Panc1 (cell line): ENCODE results near the gene TNFAIP8L3. TPM values are rescaled to one million over a fixed set of nuclear protein-coding genes. Genes with fewer than 3 reads are reported as not detected.

ENCODE experiments used
- ATAC-seq: fragments of 200-7000 bp; cut with Tn5 transposase; 2 replicates; pipeline ENCODE4 v1.9.1; 2020; ENCODE audit warnings: mild to moderate bottlenecking, moderate library complexity
- BruUV-seq: library from RNA; stranded (reverse); fragments of 400-500 nt; replicated peaks from 2 replicates; lab custom pipeline; 2021; lab: Mats Ljungman, UMichigan
- CTCF ChIA-PET: fragments of 300-600 bp; sonication (Branson Sonifier 250); formaldehyde crosslinking; loops from one replicate; lab custom pipeline; 2022; ENCODE audit warnings: antibody characterized with exemption; lab: Charles Lee
- POLR2A ChIA-PET: fragments of 300-600 bp; sonication (Branson Sonifier 250); formaldehyde crosslinking; loops from one replicate; lab custom pipeline; 2022; ENCODE audit warnings: antibody characterized with exemption; lab: Charles Lee
- DNase-seq: peaks from one replicate; pipeline ENCODE4 v3.0.0-alpha.2; 2010; ENCODE audit warnings: low read depth, low spot score
- H3K27ac ChIP-seq: 2 replicates; pipeline ENCODE4 v1.5.1; 2011; ENCODE audit warnings: mild to moderate bottlenecking, low read length, inconsistent platforms
- H3K27me3 ChIP-seq: fragments of 200-500 bp; sonication (Bioruptor generic); 2 replicates; pipeline ENCODE4 v1.6.0; 2014; ENCODE audit warnings: low read length, inconsistent platforms; ENCODE audit not compliant: control insufficient read depth, insufficient read depth
- H3K36me3 ChIP-seq: fragments of 200-500 bp; sonication (Bioruptor generic); 2 replicates; pipeline ENCODE4 v1.5.1; 2014; ENCODE audit warnings: inconsistent platforms, mild to moderate bottlenecking, low read length, moderate library complexity; ENCODE audit not compliant: control insufficient read depth, insufficient read depth
- H3K4me1 ChIP-seq: 2 replicates; pipeline ENCODE4 v1.5.1; 2011; ENCODE audit warnings: inconsistent platforms, mild to moderate bottlenecking, low read length, moderate library complexity; ENCODE audit not compliant: control insufficient read depth, insufficient read depth
- H3K4me3 ChIP-seq, 2 experiments: 2 replicates each; pipeline ENCODE4 v1.5.1; 2011 to 2012; ENCODE audit warnings: low read depth in 2 of 2, low read length in 2 of 2, mild to moderate bottlenecking in 2 of 2, inconsistent platforms in 1 of 2, moderate library complexity in 1 of 2
- H3K9me3 ChIP-seq: fragments of 200-500 bp; sonication (Bioruptor generic); 2 replicates; pipeline ENCODE4 v1.5.1; 2014; ENCODE audit warnings: low read depth, mild to moderate bottlenecking, inconsistent platforms, low read length, moderate library complexity; ENCODE audit not compliant: control insufficient read depth, insufficient read depth
- POLR2AphosphoS5 ChIP-seq: IDR thresholded peaks from 2 replicates; pipeline ENCODE4 v1.6.1; 2012; ENCODE audit warnings: mild to moderate bottlenecking, low read depth, low read length, moderate library complexity
- SIN3A ChIP-seq: IDR thresholded peaks from 2 replicates; pipeline ENCODE4 v1.6.1; 2012; ENCODE audit warnings: low read depth, mild to moderate bottlenecking, low read length, moderate library complexity, borderline replicate concordance; ENCODE audit not compliant: insufficient read depth
- TCF7L2 ChIP-seq: IDR thresholded peaks from 2 replicates; pipeline ENCODE4 v1.6.1; 2011; ENCODE audit warnings: mild to moderate bottlenecking, low read depth, low read length, inconsistent platforms
- in situ Hi-C: cut with HindIII; loops from 2 replicates; pipeline ENCODE4 v1.10.0; 2016; ENCODE audit warnings: low sequenced_read_pairs, low pct_unique_long_range_greater_than_20kb
- intact Hi-C: fragments of 100-400 bp; cut with micrococcal nuclease; formaldehyde crosslinking; loops from one replicate; pipeline ENCODE4 v1.10.0; 2022; ENCODE audit not compliant: unreplicated experiment
- total RNA-seq: library from RNA; stranded (reverse); gene quantifications from one replicate; pipeline ENCODE4 v1.2.1, GENCODE V29; 2021; ENCODE audit not compliant: unreplicated experiment
- TF ChIP-seq, protein P1 (sequence below), 2 experiments: IDR thresholded peaks; 2 replicates each; pipeline ENCODE4 v1.6.1; 2011 to 2012; ENCODE audit warnings: low read depth in 2 of 2, control low read depth in 1 of 2, low read length in 1 of 2, mild to moderate bottlenecking in 1 of 2, moderate library complexity in 1 of 2; ENCODE audit not compliant: insufficient read depth in 1 of 2
- TF ChIP-seq, protein P2 (sequence below): fragments of 450-650 bp; IDR thresholded peaks from 2 replicates; pipeline ENCODE4 v1.5.1; 2017; ENCODE audit warnings: mild to moderate bottlenecking

TNFAIP8L3 gene
- total RNA-seq, 1 experiment from 2014 or later, result 1.0 TPM

DNA sequence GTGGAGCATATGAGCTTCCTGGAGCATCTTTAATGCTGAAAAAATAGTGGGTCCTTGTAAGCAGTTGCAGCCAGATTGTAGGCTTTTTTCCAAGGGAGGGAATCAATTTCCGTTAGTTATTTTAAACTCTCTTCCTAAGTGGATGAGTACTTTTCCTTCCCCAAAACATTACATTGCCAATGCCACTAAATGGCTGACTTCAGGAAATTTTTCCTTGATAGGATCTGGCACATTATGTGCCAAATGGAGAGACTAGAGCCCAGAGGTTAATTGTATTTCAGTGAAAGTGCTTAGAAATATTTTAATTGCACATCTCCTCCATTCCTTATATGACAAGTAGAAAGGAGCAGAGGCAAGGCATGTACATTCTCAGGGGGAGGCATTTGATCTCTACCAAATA, 83.5 kb downstream of the TNFAIP8L3 start:
- Histone ChIP-seq H3K9me3 (no peaks in the 10 kb centered on the region), H3K4me3 (no peak overlapping the region), H3K36me3 (no peaks in the 10 kb centered on the region), H3K27me3 (no peaks in the 10 kb centered on the region), H3K27ac (no peak overlapping the region), H3K4me1 (no peaks in the 10 kb centered on the region)
- TF ChIP-seq POLR2AphosphoS5 (no peak), TCF7L2 (no peak), SIN3A (no peak)
- TF ChIP-seq, protein P1, sequence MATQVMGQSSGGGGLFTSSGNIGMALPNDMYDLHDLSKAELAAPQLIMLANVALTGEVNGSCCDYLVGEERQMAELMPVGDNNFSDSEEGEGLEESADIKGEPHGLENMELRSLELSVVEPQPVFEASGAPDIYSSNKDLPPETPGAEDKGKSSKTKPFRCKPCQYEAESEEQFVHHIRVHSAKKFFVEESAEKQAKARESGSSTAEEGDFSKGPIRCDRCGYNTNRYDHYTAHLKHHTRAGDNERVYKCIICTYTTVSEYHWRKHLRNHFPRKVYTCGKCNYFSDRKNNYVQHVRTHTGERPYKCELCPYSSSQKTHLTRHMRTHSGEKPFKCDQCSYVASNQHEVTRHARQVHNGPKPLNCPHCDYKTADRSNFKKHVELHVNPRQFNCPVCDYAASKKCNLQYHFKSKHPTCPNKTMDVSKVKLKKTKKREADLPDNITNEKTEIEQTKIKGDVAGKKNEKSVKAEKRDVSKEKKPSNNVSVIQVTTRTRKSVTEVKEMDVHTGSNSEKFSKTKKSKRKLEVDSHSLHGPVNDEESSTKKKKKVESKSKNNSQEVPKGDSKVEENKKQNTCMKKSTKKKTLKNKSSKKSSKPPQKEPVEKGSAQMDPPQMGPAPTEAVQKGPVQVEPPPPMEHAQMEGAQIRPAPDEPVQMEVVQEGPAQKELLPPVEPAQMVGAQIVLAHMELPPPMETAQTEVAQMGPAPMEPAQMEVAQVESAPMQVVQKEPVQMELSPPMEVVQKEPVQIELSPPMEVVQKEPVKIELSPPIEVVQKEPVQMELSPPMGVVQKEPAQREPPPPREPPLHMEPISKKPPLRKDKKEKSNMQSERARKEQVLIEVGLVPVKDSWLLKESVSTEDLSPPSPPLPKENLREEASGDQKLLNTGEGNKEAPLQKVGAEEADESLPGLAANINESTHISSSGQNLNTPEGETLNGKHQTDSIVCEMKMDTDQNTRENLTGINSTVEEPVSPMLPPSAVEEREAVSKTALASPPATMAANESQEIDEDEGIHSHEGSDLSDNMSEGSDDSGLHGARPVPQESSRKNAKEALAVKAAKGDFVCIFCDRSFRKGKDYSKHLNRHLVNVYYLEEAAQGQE (IDR thresholded peaks at IDR 0.05; ENCODE audit: insufficient read depth in 1 of 2, low read depth in 2 of 2, low read length in 1 of 2), result no peak
- TF ChIP-seq, protein P2, sequence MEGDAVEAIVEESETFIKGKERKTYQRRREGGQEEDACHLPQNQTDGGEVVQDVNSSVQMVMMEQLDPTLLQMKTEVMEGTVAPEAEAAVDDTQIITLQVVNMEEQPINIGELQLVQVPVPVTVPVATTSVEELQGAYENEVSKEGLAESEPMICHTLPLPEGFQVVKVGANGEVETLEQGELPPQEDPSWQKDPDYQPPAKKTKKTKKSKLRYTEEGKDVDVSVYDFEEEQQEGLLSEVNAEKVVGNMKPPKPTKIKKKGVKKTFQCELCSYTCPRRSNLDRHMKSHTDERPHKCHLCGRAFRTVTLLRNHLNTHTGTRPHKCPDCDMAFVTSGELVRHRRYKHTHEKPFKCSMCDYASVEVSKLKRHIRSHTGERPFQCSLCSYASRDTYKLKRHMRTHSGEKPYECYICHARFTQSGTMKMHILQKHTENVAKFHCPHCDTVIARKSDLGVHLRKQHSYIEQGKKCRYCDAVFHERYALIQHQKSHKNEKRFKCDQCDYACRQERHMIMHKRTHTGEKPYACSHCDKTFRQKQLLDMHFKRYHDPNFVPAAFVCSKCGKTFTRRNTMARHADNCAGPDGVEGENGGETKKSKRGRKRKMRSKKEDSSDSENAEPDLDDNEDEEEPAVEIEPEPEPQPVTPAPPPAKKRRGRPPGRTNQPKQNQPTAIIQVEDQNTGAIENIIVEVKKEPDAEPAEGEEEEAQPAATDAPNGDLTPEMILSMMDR, result no peak
- intact Hi-C loops, result no loop called here
- ATAC-seq (no peak), DNase-seq (no peak)
- in situ Hi-C loops, result no loop called here
- BruUV-seq, result no TSS peak
- ChIA-PET POLR2A (no interaction called here), CTCF (no interaction called here)

DNA sequence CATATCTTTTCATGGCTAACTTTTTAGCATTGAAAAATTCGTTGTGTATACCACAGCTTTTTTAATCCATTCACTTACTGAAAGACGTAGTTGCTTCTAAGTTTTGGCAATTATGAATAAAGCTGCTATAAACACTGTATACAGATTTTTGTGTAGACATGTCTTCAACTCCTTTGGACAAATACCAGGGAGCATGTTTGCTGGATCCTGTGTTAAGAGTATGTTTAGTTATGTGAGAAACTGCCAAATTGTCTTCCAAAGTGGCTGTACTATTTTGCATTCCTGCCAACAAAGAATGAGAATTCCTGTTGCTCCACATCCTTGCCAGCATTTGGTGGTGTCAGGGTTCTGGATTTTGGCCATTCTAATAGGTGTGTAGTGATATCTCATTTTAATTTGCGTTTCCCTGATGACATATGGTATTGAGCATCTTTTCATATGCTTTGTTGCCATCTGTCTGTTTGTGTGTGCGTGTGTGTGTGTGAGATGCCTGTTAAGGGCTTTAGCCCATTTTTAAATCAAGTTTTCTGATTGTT, 87.5 kb downstream of the TNFAIP8L3 start:
- DNase-seq (no peak), ATAC-seq (no peak)
- intact Hi-C loops (no loop called here), in situ Hi-C loops (no loop called here)
- TF ChIP-seq POLR2AphosphoS5 (no peak), TCF7L2 (no peak), SIN3A (no peak)
- TF ChIP-seq, protein P1 (IDR thresholded peaks at IDR 0.05; ENCODE audit: insufficient read depth in 1 of 2, low read depth in 2 of 2, low read length in 1 of 2), result no peak
- TF ChIP-seq, protein P2, result no peak
- Histone ChIP-seq H3K36me3 (no peaks in the 10 kb centered on the region), H3K27me3 (no peaks in the 10 kb centered on the region), H3K9me3 (no peaks in the 10 kb centered on the region), H3K27ac (no peak overlapping the region), H3K4me3 (no peak overlapping the region), H3K4me1 (no peaks in the 10 kb centered on the region)
- ChIA-PET CTCF (no interaction called here), POLR2A (no interaction called here)
- BruUV-seq, result no TSS peak
